ENCODE data around the gene C11orf58.

The C11orf58 gene

GRCh38 chr11:16738193-16738946, at the start of gene C11orf58:
Gene C11orf58 (plus strand): TSS chr11:16738647. CDS start chr11:16738779, 132 bp downstream.
- DNase-seq = peak; percentile 91

GRCh38 chr11:16690086-16690485, 48.4 kb upstream of the C11orf58 start:
- DNase-seq = no peak

- no peak for DNase-seq
Observed at GRCh38 chr11:16703795-16704194, 34.7 kb upstream of the C11orf58 start.

GRCh38 chr11:16713594-16713993, 24.9 kb upstream of the C11orf58 start:
- DNase-seq = no peak

- no peak for DNase-seq
Observed at GRCh38 chr11:16722581-16723344, 15.7 kb upstream of the C11orf58 start.

- no peak for DNase-seq
Observed at GRCh38 chr11:16727806-16728205, 10.6 kb upstream of the C11orf58 start.

- no peak for DNase-seq
Observed at GRCh38 chr11:16737818-16738192, 642 bp upstream of the C11orf58 start.

- DNase-seq = no peak
Observed at GRCh38 chr11:16738947-16739815, 734 bp downstream of the C11orf58 start.

GRCh38 chr11:16741473-16741872, 3.0 kb downstream of the C11orf58 start:
- DNase-seq = no peak

GRCh38 chr11:16743478-16743877, 5.0 kb downstream of the C11orf58 start:
- DNase-seq = no peak

- DNase-seq = no peak
Observed at GRCh38 chr11:16744128-16744725, 5.8 kb downstream of the C11orf58 start.

- DNase-seq = no peak
Observed at GRCh38 chr11:16745950-16746605, 7.6 kb downstream of the C11orf58 start.

- DNase-seq = no peak
Observed at GRCh38 chr11:16749092-16749491, 10.6 kb downstream of the C11orf58 start.

- DNase-seq = no peak
Observed at GRCh38 chr11:16749666-16750065, 11.2 kb downstream of the C11orf58 start.

GRCh38 chr11:16750417-16750816, 12.0 kb downstream of the C11orf58 start:
- DNase-seq = no peak

GRCh38 chr11:16758382-16759024, 20.1 kb downstream of the C11orf58 start:
- DNase-seq = no peak

- DNase-seq = no peak
Observed at GRCh38 chr11:16759857-16760508, 21.5 kb downstream of the C11orf58 start.

GRCh38 chr11:16763746-16764145, 25.3 kb downstream of the C11orf58 start:
- DNase-seq = no peak

GRCh38 chr11:16764888-16765287, 26.4 kb downstream of the C11orf58 start:
- no peak for DNase-seq

- no peak for DNase-seq
Observed at GRCh38 chr11:16767137-16767536, 28.7 kb downstream of the C11orf58 start.

- no peak for DNase-seq
Observed at GRCh38 chr11:16767957-16768356, 29.5 kb downstream of the C11orf58 start.

All from stimulated activated CD4-positive, alpha-beta T cell treated with anti-CD3 and anti-CD28 coated beads, Interleukin-4, amount 100 ng/mL, for 1 hour (primary cell).